GM23338 (cell line): Measurements from ENCODE around the gene CIRBP. TPM values are rescaled to one million over a fixed set of nuclear protein-coding genes. Genes with fewer than 3 reads are reported as not detected.

Experiments used
- ATAC-seq: fragments of 200-7000 bp; cut with Tn5 transposase; 3 replicates; pipeline ENCODE4 v1.9.1; 2020
- DNase-seq: peaks from one replicate; pipeline ENCODE4 v3.0.0-alpha.2; 2015; ENCODE audit warnings: low spot score
- H2AFZ ChIP-seq: fragments of 200-600 bp; sonication (generic); 2 replicates; pipeline ENCODE4 v1.8.0; 2016; ENCODE audit warnings: antibody characterized with exemption, mild to moderate bottlenecking, moderate library complexity
- H3F3A ChIP-seq: fragments of 200-600 bp; sonication (generic); replicated peaks from 2 replicates; pipeline ENCODE4 v1.8.0; 2017; ENCODE audit warnings: antibody characterized with exemption, mixed run types, low read depth
- H3K27ac ChIP-seq: fragments of 200-600 bp; sonication (generic); 2 replicates; pipeline ENCODE4 v1.6.1; 2016; ENCODE audit warnings: low read depth
- H3K27me3 ChIP-seq: fragments of 200-600 bp; sonication (generic); 2 replicates; pipeline ENCODE4 v1.8.0; 2016; ENCODE audit warnings: mild to moderate bottlenecking, mixed run types, moderate library complexity; ENCODE audit not compliant: insufficient read depth
- H3K36me3 ChIP-seq: fragments of 200-600 bp; sonication (generic); 2 replicates; pipeline ENCODE4 v1.8.0; 2016; ENCODE audit warnings: mild to moderate bottlenecking; ENCODE audit not compliant: insufficient read depth
- H3K4me1 ChIP-seq: fragments of 200-600 bp; sonication (generic); 2 replicates; pipeline ENCODE4 v1.8.0; 2016; ENCODE audit warnings: mild to moderate bottlenecking, moderate library complexity; ENCODE audit not compliant: insufficient read depth
- H3K4me2 ChIP-seq: fragments of 200-600 bp; sonication (generic); 2 replicates; pipeline ENCODE4 v1.7.1; 2017; ENCODE audit warnings: mixed run types
- H3K4me3 ChIP-seq: fragments of 200-600 bp; sonication (generic); 2 replicates; pipeline ENCODE4 v1.6.1; 2016; ENCODE audit warnings: mixed run types
- H3K79me2 ChIP-seq: fragments of 200-600 bp; sonication (generic); replicated peaks from 2 replicates; pipeline ENCODE4 v1.8.0; 2017; ENCODE audit warnings: mild to moderate bottlenecking; ENCODE audit not compliant: insufficient read depth
- H3K9me2 ChIP-seq: fragments of 200-600 bp; sonication (generic); 2 replicates; pipeline ENCODE4 v1.8.0; 2017; ENCODE audit not compliant: insufficient read depth
- H4K20me1 ChIP-seq: fragments of 200-600 bp; sonication (generic); replicated peaks from 2 replicates; pipeline ENCODE4 v1.8.0; 2017; ENCODE audit warnings: mild to moderate bottlenecking; ENCODE audit not compliant: insufficient read depth
- H3K27ac Mint-ChIP-seq: 2 replicates; pipeline ENCODE4 v1.8.0; 2020; ENCODE audit warnings: inconsistent platforms, mild to moderate bottlenecking, moderate library complexity, mixed read lengths
- H3K27me3 Mint-ChIP-seq: 3 replicates; pipeline ENCODE4 v1.8.0; 2022; ENCODE audit warnings: low read depth, mild to moderate bottlenecking, moderate library complexity, mixed read lengths, inconsistent platforms; ENCODE audit not compliant: insufficient read depth, poor library complexity
- H3K36me3 Mint-ChIP-seq: 3 replicates; pipeline ENCODE4 v1.8.0; 2021; ENCODE audit warnings: low read depth, mild to moderate bottlenecking, inconsistent platforms, moderate library complexity, mixed read lengths
- H3K4me1 Mint-ChIP-seq: 3 replicates; pipeline ENCODE4 v1.8.0; 2020; ENCODE audit warnings: mild to moderate bottlenecking, inconsistent platforms, mixed read lengths
- H3K4me3 Mint-ChIP-seq: 3 replicates; pipeline ENCODE4 v1.8.0; 2021; ENCODE audit warnings: moderate library complexity, mild to moderate bottlenecking, inconsistent platforms, mixed read lengths
- H3K9me3 Mint-ChIP-seq: 3 replicates; pipeline ENCODE4 v1.8.0; 2020; ENCODE audit warnings: moderate library complexity, mild to moderate bottlenecking, inconsistent platforms, mixed read lengths
- ETS1 ChIP-seq: IDR thresholded peaks from 2 replicates; pipeline ENCODE4 v1.6.1; 2016; ENCODE audit warnings: antibody characterized with exemption
- POLR2AphosphoS5 ChIP-seq: IDR thresholded peaks from 2 replicates; pipeline ENCODE4 v1.6.1; 2016; ENCODE audit warnings: antibody characterized with exemption, low read depth
- STAT1 ChIP-seq: IDR thresholded peaks from one replicate; pipeline ENCODE4 v1.6.1; 2016; ENCODE audit warnings: antibody characterized with exemption; ENCODE audit not compliant: unreplicated experiment
- ZNF114 ChIP-seq: fragments of 250-450 bp; sonication (Bioruptor Pico); IDR thresholded peaks from 2 replicates; pipeline ENCODE4 v1.5.0; 2020; ENCODE audit warnings: mild to moderate bottlenecking, moderate library complexity
- ZNF331 ChIP-seq: fragments of 250-450 bp; sonication (Bioruptor Pico); IDR thresholded peaks from 2 replicates; pipeline ENCODE4 v1.5.0; 2020; ENCODE audit warnings: low read depth, mild to moderate bottlenecking, moderate library complexity
- polyA plus RNA-seq: library from polyadenylated mRNA; unstranded; fragments of >200 nt; fragmentation: Nextera tagmentation; extraction: Ambion mirVana; gene quantifications from 2 replicates; pipeline ENCODE4 v1.2.1, GENCODE V29; 2016
- total RNA-seq: library from RNA; depleted of rRNA; stranded (reverse); fragments of >200 nt; shearing (Covaris generic); gene quantifications from 2 replicates; pipeline ENCODE4 v1.2.3, GENCODE V29; 2014

Gene CIRBP
- total and polyA plus RNA-seq, 2 experiments from 2014 or later, result 153 to 202 TPM

- no peaks in the 10 kb centered on the region for H3K9me2 ChIP-seq
- H3K4me1 Mint-ChIP-seq, result peaks cover 44% of the 10 kb centered on the region
- H2AFZ ChIP-seq, result no peak overlapping the region
- peaks cover 62% of the 10 kb centered on the region for H3F3A ChIP-seq
- H3K4me2 ChIP-seq, result no peak overlapping the region
- TF ChIP-seq ZNF114 (CRISPR knock-in tag), result no peak
- peaks cover 35% of the 10 kb centered on the region for H4K20me1 ChIP-seq
- no peaks in the 10 kb centered on the region; the same call in 1 of the 3 replicates for H3K9me3 Mint-ChIP-seq
- ATAC-seq (no peak), DNase-seq (no peak)
- peaks cover 32% of the 10 kb centered on the region for H3K27me3 Mint-ChIP-seq
- H3K27ac ChIP-seq, result peak overlapping the region; percentile 94; the same call in 1 of the 2 replicates
- peaks cover 33% of the 10 kb centered on the region for H3K4me1 ChIP-seq
- H3K36me3 Mint-ChIP-seq, result peaks cover 71% of the 10 kb centered on the region
- peaks cover 50% of the 10 kb centered on the region for H3K79me2 ChIP-seq
- no peaks in the 10 kb centered on the region for H3K27me3 ChIP-seq
- H3K4me3 Mint-ChIP-seq, result no peak overlapping the region
- no peak overlapping the region for H3K4me3 ChIP-seq
- peak overlapping the region; percentile 74; the same call in 1 of the 2 replicates for H3K27ac Mint-ChIP-seq
- peaks cover 19% of the 10 kb centered on the region for H3K36me3 ChIP-seq
Measured at GRCh38 chr19:1255186-1256161, 13.7 kb upstream of the CIRBP start.

GRCh38 chr19:1256646-1257474 lies 12.3 kb upstream of the CIRBP start:
- H3K4me1 Mint-ChIP-seq, result peaks cover 49% of the 10 kb centered on the region
- Histone ChIP-seq H3K27me3 (no peaks in the 10 kb centered on the region), H3K4me1 (peaks cover 37% of the 10 kb centered on the region), H3K9me2 (no peaks in the 10 kb centered on the region), H4K20me1 (peaks cover 30% of the 10 kb centered on the region), H3K27ac (peak overlapping the region; percentile 94), H3K4me2 (no peak overlapping the region), H3F3A (peaks cover 69% of the 10 kb centered on the region), H3K4me3 (no peak overlapping the region), H3K36me3 (peaks cover 19% of the 10 kb centered on the region), H2AFZ (no peak overlapping the region), H3K79me2 (peaks cover 37% of the 10 kb centered on the region)
- H3K9me3 Mint-ChIP-seq, result no peaks in the 10 kb centered on the region; the same call in 1 of the 3 replicates
- H3K27ac Mint-ChIP-seq, result peak overlapping the region; percentile 49; the same call in 1 of the 2 replicates
- peak overlapping the region; percentile 8; the same call in 1 of the 3 replicates for H3K4me3 Mint-ChIP-seq
- peaks cover 33% of the 10 kb centered on the region for H3K27me3 Mint-ChIP-seq
- H3K36me3 Mint-ChIP-seq, result peaks cover 59% of the 10 kb centered on the region
- no peak for TF ChIP-seq ZNF331 (CRISPR knock-in tag)
- no peak for TF ChIP-seq STAT1
- TF ChIP-seq POLR2AphosphoS5, result peak; percentile 34; the same call in 1 of the 2 replicates
- TF ChIP-seq ZNF114 (CRISPR knock-in tag), result no peak
- TF ChIP-seq ETS1, result no peak
- no peak for DNase-seq
- no peak for ATAC-seq
